Endothelial cell of umbilical vein (primary cell): ENCODE data around the gene FPGS. TPM values are rescaled to one million over a fixed set of nuclear protein-coding genes. Genes with fewer than 3 reads are reported as not detected.
A peak's percentile ranks its signal among the peaks of the same experiment; 100 is the strongest.

Experiments
- BruUV-seq: library from RNA; stranded (reverse); fragments of 400-500 nt; replicated peaks from 2 replicates; lab custom pipeline; 2021; lab: Mats Ljungman, UMichigan
- CTCF ChIA-PET: fragments of 300-600, 350-600 bp; sonication (Branson Sonifier 250); formaldehyde crosslinking; loops from one replicate; lab custom pipeline; 2021; ENCODE audit warnings: antibody characterized with exemption, inconsistent platforms; lab: Charles Lee
- POLR2A ChIA-PET: fragments of 300-600, 350-600 bp; sonication (Branson Sonifier 250); formaldehyde crosslinking; loops from one replicate; lab custom pipeline; 2021; ENCODE audit warnings: antibody characterized with exemption, inconsistent platforms; lab: Charles Lee
- DNase-seq: peaks from one replicate; pipeline ENCODE4 v3.0.0-alpha.2; 2011; ENCODE audit warnings: low read depth, low spot score
- FAIRE-seq: peaks from 2 replicates; lab custom pipeline; 2011; peaks lifted over from hg19 to GRCh38; lab: Jason Lieb, UNC
- H2AFZ ChIP-seq: 2 replicates; pipeline ENCODE4 v1.6.0; 2012; ENCODE audit warnings: low read depth, low read length, control low read depth, inconsistent platforms
- H3K27ac ChIP-seq: 2 replicates; pipeline ENCODE4 v1.5.1; 2011; ENCODE audit warnings: low read depth, mild to moderate bottlenecking, control low read depth, low read length, moderate library complexity; ENCODE audit not compliant: insufficient read depth
- H3K27me3 ChIP-seq, 2 experiments: 2 replicates each; pipeline versions ENCODE4 v1.6.0 to v1.6.1; 2011; ENCODE audit warnings: low read length in 2 of 2, mixed read lengths in 1 of 2; ENCODE audit not compliant: control insufficient read depth in 2 of 2, insufficient read depth in 2 of 2
- H3K36me3 ChIP-seq, 2 experiments: 2 replicates in 1 of 2; 3 replicates in 1 of 2; pipeline ENCODE4 v1.5.1; 2011; ENCODE audit warnings: low read length in 2 of 2, mild to moderate bottlenecking in 1 of 2, moderate library complexity in 1 of 2; ENCODE audit not compliant: control insufficient read depth in 2 of 2, insufficient read depth in 2 of 2; ENCODE audit errors: extremely low read depth in 1 of 2
- H3K4me1 ChIP-seq: 3 replicates; pipeline ENCODE4 v1.5.1; 2011; ENCODE audit warnings: mild to moderate bottlenecking, low read length; ENCODE audit not compliant: control insufficient read depth, insufficient read depth; ENCODE audit errors: extremely low read depth
- H3K4me2 ChIP-seq: 2 replicates; pipeline ENCODE4 v1.6.1; 2011; ENCODE audit warnings: low read length, control low read depth, mixed read lengths; ENCODE audit not compliant: insufficient read depth
- H3K4me3 ChIP-seq, 3 experiments: fragments of 200-600 bp in 1 of 3; sonication (generic), shearing (Covaris generic) in 1 of 3; replicated peaks in 1 of 3; 2 replicates each; pipeline ENCODE4 v1.5.1; 2011 to 2016; ENCODE audit warnings: control low read depth in 3 of 3, low read length in 3 of 3, mild to moderate bottlenecking in 2 of 3, inconsistent platforms in 1 of 3, low read depth in 1 of 3, moderate library complexity in 1 of 3; ENCODE audit not compliant: insufficient read depth in 1 of 3
- H3K79me2 ChIP-seq: 2 replicates; pipeline ENCODE4 v1.6.0; 2012; ENCODE audit warnings: low read length, inconsistent platforms; ENCODE audit not compliant: control insufficient read depth, insufficient read depth
- H3K9ac ChIP-seq: replicated peaks from 2 replicates; pipeline ENCODE3; 2011; ENCODE audit warnings: low read length, control low read depth; ENCODE audit not compliant: insufficient read depth; ENCODE audit errors: extremely low read depth
- H3K9me1 ChIP-seq: replicated peaks from 3 replicates; pipeline ENCODE4 v1.6.0; 2011; ENCODE audit warnings: mild to moderate bottlenecking, low read length; ENCODE audit not compliant: control insufficient read depth, insufficient read depth; ENCODE audit errors: extremely low read depth
- H3K9me3 ChIP-seq: replicated peaks from 2 replicates; pipeline ENCODE4 v1.5.1; 2012; ENCODE audit warnings: low read length, inconsistent platforms; ENCODE audit not compliant: control insufficient read depth, insufficient read depth
- H4K20me1 ChIP-seq: replicated peaks from 2 replicates; pipeline ENCODE3; 2011; ENCODE audit warnings: mild to moderate bottlenecking, low read length; ENCODE audit not compliant: control insufficient read depth, insufficient read depth; ENCODE audit errors: extremely low read depth
- CTCF ChIP-seq, 2 donors: IDR thresholded peaks; 1 replicate in 1 of 2; 2 replicates in 1 of 2; pipeline ENCODE4 v1.5.1; 2011; ENCODE audit warnings: low read length in 2 of 2, mild to moderate bottlenecking in 2 of 2, moderate library complexity in 2 of 2, control low read depth in 1 of 2, inconsistent platforms in 1 of 2, low read depth in 1 of 2; ENCODE audit not compliant: insufficient read depth in 1 of 2; ENCODE audit errors: extremely low read depth in 1 of 2
- EZH2 ChIP-seq: IDR thresholded peaks from 2 replicates; pipeline ENCODE4 v1.6.1; 2012; ENCODE audit warnings: borderline replicate concordance, low read depth, mild to moderate bottlenecking, moderate library complexity, low read length, inconsistent platforms; ENCODE audit not compliant: severe bottlenecking
- MAX ChIP-seq: IDR thresholded peaks from 2 replicates; pipeline ENCODE4 v1.6.1; 2011; ENCODE audit not compliant: insufficient read depth, insufficient read length
- POLR2A ChIP-seq: IDR thresholded peaks from 2 replicates; pipeline ENCODE4 v1.6.1; 2012; ENCODE audit warnings: low read depth, mild to moderate bottlenecking, control low read depth, low read length
- POLR2AphosphoS5 ChIP-seq: IDR thresholded peaks from 2 replicates; pipeline ENCODE4 v1.6.1; 2012; ENCODE audit warnings: low read depth, mild to moderate bottlenecking, control low read depth, low read length, moderate library complexity; ENCODE audit not compliant: insufficient read depth
- dilution Hi-C: fragments of 300-500 bp; cut with MboI; formaldehyde crosslinking; loops from one replicate; pipeline ENCODE4 v1.15.0; 2019; ENCODE audit warnings: low sequenced_read_pairs; ENCODE audit not compliant: extremely low pct_ligation_motif_present
- intact Hi-C: fragments of 100-400 bp; cut with micrococcal nuclease; formaldehyde crosslinking; loops from one replicate; pipeline ENCODE4 v1.10.0; 2022
- polyA plus RNA-seq, 4 experiments: library from polyadenylated mRNA; depleted of rRNA in 3 of 4; stranded (reverse) in 3 of 4; unstranded in 1 of 4; fragments of >200 nt; gene quantifications; 2 replicates each; pipeline versions ENCODE4 v1.2.1 to v1.2.3, GENCODE V29; 2011 to 2012; ENCODE audit warnings: missing spikeins in 1 of 4
- total RNA-seq: library from RNA; stranded (reverse); gene quantifications from 2 replicates; pipeline ENCODE4 v1.2.3, GENCODE V29; 2021

The FPGS gene
- total and polyA plus RNA-seq, 2 donors (not counting 3 experiments of a cell fraction or from before 2014, with no cell fraction given), result 77.7 to 90.2 TPM

- FAIRE-seq (no peak), DNase-seq (peak; percentile 44)
- Histone ChIP-seq H3K79me2 (peaks cover 52% of the 10 kb centered on the region), H3K9me1 (no peaks in the 10 kb centered on the region), H3K4me1 (peaks cover 38% of the 10 kb centered on the region), H2AFZ (no peak overlapping the region), H3K36me3 (peaks cover 38 to 39% of the 10 kb centered on the region in 2 experiments), H3K4me3 (peak overlapping the region; percentile 42 to 89 (median 79)), H4K20me1 (no peaks in the 10 kb centered on the region), H3K9me3 (no peaks in the 10 kb centered on the region), H3K4me2 (peak overlapping the region; percentile 71), H3K27me3 (no peaks in the 10 kb centered on the region), H3K27ac (peak overlapping the region; percentile 42), H3K9ac (peak overlapping the region; percentile 59)
- intact Hi-C loops, result loop anchor here (1.0 to 5.0 kb wide), 2 partner anchors 17 to 269 kb away; no protein-coding TSS in a partner anchor
- no TSS peak for BruUV-seq
- TF ChIP-seq CTCF (IDR thresholded peaks at IDR 0.05; ENCODE audit: extremely low read depth in 1 of 2, insufficient read depth in 1 of 2, low read depth in 1 of 2, low read length in 2 of 2), result peak; percentile 10 to 30
- TF ChIP-seq MAX, result no peak
- dilution Hi-C loops, result no loop called here
- ChIA-PET CTCF (interaction anchor here (1.1 to 7.2 kb wide), 2 partner anchors 58 to 83 kb away, joined by 3 to 58 read pairs; no protein-coding TSS in a partner anchor), POLR2A (no interaction called here)
Observed at GRCh38 chr9:127786773-127787104, 15.9 kb upstream of the FPGS start.

GRCh38 chr9:127788337-127789011, 14.2 kb upstream of the FPGS start:
- BruUV-seq, result no TSS peak
- Histone ChIP-seq H3K4me1 (peaks cover 28% of the 10 kb centered on the region), H2AFZ (no peak overlapping the region), H3K9ac (no peak overlapping the region), H3K9me1 (no peaks in the 10 kb centered on the region), H3K79me2 (peaks cover 52% of the 10 kb centered on the region), H3K27ac (no peak overlapping the region), H3K36me3 (peaks cover 40 to 43% of the 10 kb centered on the region in 2 experiments), H4K20me1 (no peaks in the 10 kb centered on the region), H3K27me3 (no peaks in the 10 kb centered on the region), H3K4me2 (no peak overlapping the region), H3K9me3 (no peaks in the 10 kb centered on the region), H3K4me3 (no peak overlapping the region)
- FAIRE-seq, result no peak
- intact Hi-C loops, result loop anchor here (5.0 kb wide), 1 partner anchor 271 kb away; no protein-coding TSS in a partner anchor
- ChIA-PET CTCF (interaction anchor here (1.6 to 7.2 kb wide), 2 partner anchors 54 to 81 kb away, joined by 5 to 58 read pairs; partner anchors contain the start of gene TOR2A), POLR2A (no interaction called here)
- TF ChIP-seq EZH2 (no peak), POLR2A (no peak), POLR2AphosphoS5 (no peak), CTCF (IDR thresholded peaks at IDR 0.05; ENCODE audit: extremely low read depth in 1 of 2, insufficient read depth in 1 of 2, low read depth in 1 of 2, low read length in 2 of 2) (no peak)
- DNase-seq, result no peak
- dilution Hi-C loops, result no loop called here
